GM18498 (cell line): ENCODE measurements around the gene LRRC46.

Experiments used
- ATAC-seq: cut with Tn5 transposase; IDR thresholded peaks from one replicate; pipeline ENCODE4 v1.9.1; 2021; ENCODE audit warnings: mild to moderate bottlenecking, moderate library complexity; ENCODE audit not compliant: unreplicated experiment

The LRRC46 gene

GRCh38 chr17:47850692-47851573 is 19.5 kb downstream of the LRRC46 start, which contains the start of gene SP6:
Gene SP6 (minus strand): TSS chr17:47851163. CDS start chr17:47848429, 2,734 bp downstream.
- ATAC-seq: no peak

- ATAC-seq: no peak
Observed at GRCh38 chr17:47851764-47852112, 20.3 kb downstream of the LRRC46 start.

- no peak for ATAC-seq
Observed at GRCh38 chr17:47852113-47852949, 20.9 kb downstream of the LRRC46 start.

- ATAC-seq: no peak
Observed at GRCh38 chr17:47853616-47854015, 22.1 kb downstream of the LRRC46 start.

GRCh38 chr17:47855737-47856136 is 24.3 kb downstream of the LRRC46 start:
- ATAC-seq: no peak

- ATAC-seq: no peak
Observed at GRCh38 chr17:47856830-47857229, 25.4 kb downstream of the LRRC46 start.

- no peak for ATAC-seq
Observed at GRCh38 chr17:47857551-47858455, 26.3 kb downstream of the LRRC46 start.

GRCh38 chr17:47860386-47860785 is 28.9 kb downstream of the LRRC46 start:
- no peak for ATAC-seq

GRCh38 chr17:47862621-47863440 is 31.4 kb downstream of the LRRC46 start:
- ATAC-seq: no peak

- ATAC-seq: no peak
Observed at GRCh38 chr17:47864791-47865216, 33.3 kb downstream of the LRRC46 start.

GRCh38 chr17:47866941-47867340 is 35.5 kb downstream of the LRRC46 start:
- no peak for ATAC-seq

- ATAC-seq: no peak
Observed at GRCh38 chr17:47867813-47868533, 36.5 kb downstream of the LRRC46 start.

- ATAC-seq: no peak
Observed at GRCh38 chr17:47869114-47869513, 37.6 kb downstream of the LRRC46 start.

GRCh38 chr17:47870056-47870455 is 38.6 kb downstream of the LRRC46 start:
- no peak for ATAC-seq

GRCh38 chr17:47871048-47871447 is 39.6 kb downstream of the LRRC46 start:
- no peak for ATAC-seq

GRCh38 chr17:47872019-47872650 is 40.7 kb downstream of the LRRC46 start:
- no peak for ATAC-seq

- no peak for ATAC-seq
Observed at GRCh38 chr17:47872651-47873161, 41.2 kb downstream of the LRRC46 start.
